ENCODE results near the gene ALKBH3.

DNA sequence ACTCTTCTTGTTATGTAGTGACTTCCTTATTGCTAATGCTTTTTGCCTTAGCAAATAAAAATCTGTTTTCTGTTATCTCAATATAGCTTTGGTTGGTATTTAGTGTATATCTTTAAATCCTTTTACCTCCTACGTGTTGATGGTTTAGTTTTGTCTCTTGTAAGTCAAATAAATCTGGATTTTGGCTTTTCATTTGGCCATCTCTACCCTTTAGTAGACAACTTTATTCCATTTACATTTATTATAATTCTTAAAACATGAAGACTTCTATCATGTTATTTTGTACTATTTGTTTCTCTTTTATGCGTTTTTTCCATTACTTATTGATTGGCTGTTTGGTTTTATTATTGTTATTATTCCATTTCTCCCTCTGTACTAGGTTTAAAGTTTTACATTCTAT is 19.5 kb upstream of the ALKBH3 start:
- TF ChIP-seq, protein P1, sequence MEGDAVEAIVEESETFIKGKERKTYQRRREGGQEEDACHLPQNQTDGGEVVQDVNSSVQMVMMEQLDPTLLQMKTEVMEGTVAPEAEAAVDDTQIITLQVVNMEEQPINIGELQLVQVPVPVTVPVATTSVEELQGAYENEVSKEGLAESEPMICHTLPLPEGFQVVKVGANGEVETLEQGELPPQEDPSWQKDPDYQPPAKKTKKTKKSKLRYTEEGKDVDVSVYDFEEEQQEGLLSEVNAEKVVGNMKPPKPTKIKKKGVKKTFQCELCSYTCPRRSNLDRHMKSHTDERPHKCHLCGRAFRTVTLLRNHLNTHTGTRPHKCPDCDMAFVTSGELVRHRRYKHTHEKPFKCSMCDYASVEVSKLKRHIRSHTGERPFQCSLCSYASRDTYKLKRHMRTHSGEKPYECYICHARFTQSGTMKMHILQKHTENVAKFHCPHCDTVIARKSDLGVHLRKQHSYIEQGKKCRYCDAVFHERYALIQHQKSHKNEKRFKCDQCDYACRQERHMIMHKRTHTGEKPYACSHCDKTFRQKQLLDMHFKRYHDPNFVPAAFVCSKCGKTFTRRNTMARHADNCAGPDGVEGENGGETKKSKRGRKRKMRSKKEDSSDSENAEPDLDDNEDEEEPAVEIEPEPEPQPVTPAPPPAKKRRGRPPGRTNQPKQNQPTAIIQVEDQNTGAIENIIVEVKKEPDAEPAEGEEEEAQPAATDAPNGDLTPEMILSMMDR (IDR thresholded peaks at IDR 0.05): no peak
- TF ChIP-seq TEAD4 (IDR thresholded peaks at IDR 0.05; ENCODE audit: borderline replicate concordance, insufficient read depth) (no peak), NFIC (IDR thresholded peaks at IDR 0.05; ENCODE audit: borderline replicate concordance) (no peak), YY1 (IDR thresholded peaks at IDR 0.05; ENCODE audit: low read depth) (no peak)

Data from SK-N-SH (cell line).